NCI-H82 treated with DMSO at 0.1 percent for 48 hours (cell line): ENCODE measurements around the gene MAGEC3.
"Not testable (repeated sequence)": the region's sequence is repeated elsewhere in the genome, so short reads cannot be mapped to it uniquely, and the experiment has no call there.

Source experiments
- DNase-seq: peaks from one replicate; lab custom pipeline; 2025; ENCODE audit not compliant: unreplicated experiment; lab: John Stamatoyannopoulos, UW

Gene MAGEC3

GRCh38 chrX:141838016-141838415 is at the start of gene MAGEC3:
MAGEC3 (plus strand) TSS chrX:141838316; CDS start chrX:141838316, 0 bp downstream.
- DNase-seq, result no peak

- no peak for DNase-seq
Observed at GRCh38 chrX:141791856-141792255, 46.3 kb upstream of the MAGEC3 start.

GRCh38 chrX:141811438-141811837 is 26.7 kb upstream of the MAGEC3 start:
- DNase-seq, result no peak

- no peak for DNase-seq
Observed at GRCh38 chrX:141814213-141814857, 23.8 kb upstream of the MAGEC3 start.

- no peak for DNase-seq
Observed at GRCh38 chrX:141815904-141816303, 22.2 kb upstream of the MAGEC3 start.

- DNase-seq, result no peak
Observed at GRCh38 chrX:141832247-141832646, 5.9 kb upstream of the MAGEC3 start.

GRCh38 chrX:141839856-141840255 is 1.7 kb downstream of the MAGEC3 start:
- no peak for DNase-seq

GRCh38 chrX:141857479-141857878 is 19.4 kb downstream of the MAGEC3 start:
- DNase-seq, result no peak

- DNase-seq, result no peak
Observed at GRCh38 chrX:141879616-141880015, 41.5 kb downstream of the MAGEC3 start.

- DNase-seq, result not testable (repeated sequence)
Observed at GRCh38 chrX:141888811-141889210, 50.7 kb downstream of the MAGEC3 start.

GRCh38 chrX:141894733-141895132 is 56.6 kb downstream of the MAGEC3 start:
- no peak for DNase-seq

- no peak for DNase-seq
Observed at GRCh38 chrX:141897690-141898089, 59.6 kb downstream of the MAGEC3 start.

- DNase-seq, result no peak
Observed at GRCh38 chrX:141902366-141902765, 64.2 kb downstream of the MAGEC3 start.

GRCh38 chrX:141903400-141904155 is 65.5 kb downstream of the MAGEC3 start, which contains the start of gene MAGEC1:
MAGEC1 (plus strand) TSS chrX:141903894; CDS start chrX:141905073, 1,179 bp downstream.
- DNase-seq, result no peak

GRCh38 chrX:141904262-141904661 is 66.1 kb downstream of the MAGEC3 start:
- no peak for DNase-seq

GRCh38 chrX:141917801-141918200 is 79.7 kb downstream of the MAGEC3 start:
- no peak for DNase-seq

- DNase-seq, result no peak
Observed at GRCh38 chrX:141924293-141924692, 86.2 kb downstream of the MAGEC3 start.

- DNase-seq, result no peak
Observed at GRCh38 chrX:141928432-141928831, 90.3 kb downstream of the MAGEC3 start.

- no peak for DNase-seq
Observed at GRCh38 chrX:141934059-141934641, 96.0 kb downstream of the MAGEC3 start.

GRCh38 chrX:141935645-141936044 is 97.5 kb downstream of the MAGEC3 start:
- no peak for DNase-seq

GRCh38 chrX:141936080-141936479 is 98.0 kb downstream of the MAGEC3 start:
- no peak for DNase-seq

- no peak for DNase-seq
Observed at GRCh38 chrX:141941234-141941633, 103.1 kb downstream of the MAGEC3 start.
